ENCODE results near the gene GSTT4.
"Not testable (repeated sequence)": the region's sequence is repeated elsewhere in the genome, so short reads cannot be mapped to it uniquely, and the experiment has no call there.

Gene GSTT4

DNA sequence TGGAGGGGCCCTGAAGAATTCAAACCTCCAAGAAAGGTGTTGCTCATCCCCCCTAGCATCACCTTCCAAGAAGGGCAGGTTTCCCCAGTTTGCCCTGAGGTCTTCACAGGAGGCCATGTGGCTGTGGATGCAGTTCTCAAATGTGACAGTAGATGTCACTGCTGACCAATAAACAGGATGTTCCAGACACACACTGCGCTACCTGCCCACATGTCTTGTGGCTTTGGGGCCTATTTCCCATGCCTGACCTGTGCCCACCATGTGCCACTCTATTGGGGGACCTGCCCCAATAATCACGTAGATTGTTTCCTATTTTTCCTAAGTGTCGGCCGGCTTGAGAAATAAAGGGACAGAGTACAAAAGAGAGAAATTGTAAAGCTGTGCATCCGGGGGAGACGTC, 20.8 kb downstream of the GSTT4 start:
- peak; percentile 11 for DNase-seq

GRCh38 chr22:23980567-23980966, 24.7 kb downstream of the GSTT4 start:
- not testable (repeated sequence) for DNase-seq

- DNase-seq: not testable (repeated sequence)
Observed at GRCh38 chr22:23979557-23980240, 25.6 kb downstream of the GSTT4 start, which contains the start of gene GSTT2. GSTT2 (plus strand) TSS chr22:23980134.

- not testable (repeated sequence) for DNase-seq
Observed at GRCh38 chr22:23977304-23977703, 27.9 kb downstream of the GSTT4 start.

DNA sequence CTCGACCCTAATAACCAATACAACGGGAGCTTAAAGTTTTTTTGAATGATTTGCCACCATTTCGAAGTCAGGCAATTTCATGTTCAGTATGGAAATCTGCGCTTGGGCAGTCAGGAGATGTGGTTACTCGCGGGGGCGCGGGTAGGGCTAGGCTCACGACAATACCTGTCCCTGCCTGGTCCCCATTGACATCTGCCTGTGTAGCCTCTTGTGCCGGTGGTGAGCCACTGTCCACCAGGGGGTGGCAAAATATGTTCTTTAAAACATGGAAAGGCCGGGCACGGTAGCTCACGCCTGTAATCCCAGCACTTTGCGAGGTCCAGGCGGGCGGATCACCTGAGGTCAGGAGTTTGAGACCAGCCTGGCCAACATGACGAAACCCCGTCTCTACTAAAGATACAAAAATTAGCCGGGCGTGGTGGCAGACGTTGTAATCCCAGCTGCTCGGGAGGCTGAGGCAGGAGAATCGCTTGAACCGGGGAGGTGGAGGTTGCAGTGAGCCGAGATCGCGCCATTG, 30.4 kb downstream of the GSTT4 start:
- DNase-seq: not testable (repeated sequence)

DNA sequence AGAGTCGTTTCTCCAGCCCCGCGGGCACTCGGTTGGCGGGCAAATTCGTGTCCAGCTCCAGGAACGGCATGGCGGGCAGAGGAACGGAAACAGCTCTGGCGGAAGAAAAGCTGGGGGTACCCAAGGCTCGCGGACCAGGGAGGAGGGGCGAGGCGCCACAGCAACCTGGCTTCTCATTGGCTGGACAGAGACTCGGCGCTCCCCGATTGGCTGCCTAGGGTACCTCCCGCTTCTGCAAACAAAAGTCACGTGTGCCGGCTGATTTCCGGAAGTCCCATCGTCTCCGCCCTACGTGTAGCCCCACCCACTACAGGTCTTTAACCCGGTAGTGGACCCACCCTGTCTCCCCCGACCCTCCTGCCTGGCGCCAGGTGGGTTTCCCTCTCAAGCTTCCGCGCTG, 30.9 kb downstream of the GSTT4 start, which contains the start of gene DDT:
Gene DDT, minus strand, starts transcription at position 97 of the 400 bp plus-strand sequence. Its CDS starts 27 bp downstream, at position 70.
- DNase-seq: not testable (repeated sequence)

DNA sequence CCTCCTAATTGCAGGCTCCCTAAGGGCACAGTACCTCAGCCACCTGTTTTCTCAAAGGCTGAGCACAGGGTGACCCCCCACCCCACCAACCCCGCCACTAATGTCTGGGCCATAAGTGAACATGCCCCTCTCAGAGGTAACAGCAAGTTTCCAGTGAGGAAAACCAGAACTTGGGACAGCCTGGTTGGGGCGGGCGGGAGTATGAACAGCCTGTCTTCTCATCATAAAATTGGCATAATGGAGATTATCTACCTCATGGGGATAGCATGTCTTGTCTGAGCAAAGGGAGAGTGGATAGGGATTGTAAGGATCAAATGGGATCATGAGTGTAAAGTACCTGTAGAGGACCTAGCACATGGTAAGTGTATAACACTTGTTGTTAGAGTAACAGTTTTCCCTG, 33.3 kb downstream of the GSTT4 start:
- not testable (repeated sequence) for DNase-seq

- DNase-seq: no peak
Observed at GRCh38 chr22:23970816-23971486, 34.3 kb downstream of the GSTT4 start.

DNA sequence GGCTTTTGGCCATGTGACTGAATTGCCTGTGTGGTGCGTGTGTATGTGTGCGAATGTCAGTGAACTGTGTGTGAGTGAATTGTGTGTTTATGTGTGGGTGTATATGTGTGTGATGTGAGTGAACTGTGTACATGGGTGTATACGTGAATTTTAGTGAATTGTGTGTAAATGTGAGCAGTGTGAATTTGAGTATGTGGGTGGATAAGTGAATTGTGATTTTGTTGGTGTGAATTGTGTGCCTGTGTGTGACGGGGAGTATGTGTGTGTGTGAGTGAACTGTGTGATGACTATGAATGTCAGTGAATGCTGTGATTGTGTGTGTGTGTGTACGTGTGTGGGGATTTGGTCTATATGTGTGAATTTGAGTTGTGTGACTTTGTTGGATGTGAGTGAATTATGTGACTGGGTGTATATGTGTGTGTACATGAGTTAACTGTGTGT, 35.0 kb downstream of the GSTT4 start:
- DNase-seq: no peak

DNA sequence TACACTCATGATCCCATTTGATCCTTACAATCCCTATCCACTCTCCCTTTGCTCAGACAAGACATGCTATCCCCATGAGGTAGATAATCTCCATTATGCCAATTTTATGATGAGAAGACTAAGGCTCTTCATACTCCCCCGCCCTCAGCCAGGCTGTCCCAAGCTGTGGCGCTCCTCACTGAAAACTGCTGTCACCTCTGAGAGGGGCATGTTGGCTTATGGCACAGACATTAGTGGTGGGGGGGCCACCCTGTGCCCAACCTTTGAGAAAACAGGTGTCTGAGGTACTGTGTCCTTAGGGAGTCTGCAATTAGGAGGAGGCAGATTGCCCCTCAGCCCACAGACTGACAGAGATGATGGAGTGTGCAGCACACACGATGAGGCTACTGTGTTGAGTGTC, 36.2 kb downstream of the GSTT4 start:
- no peak for DNase-seq

DNA sequence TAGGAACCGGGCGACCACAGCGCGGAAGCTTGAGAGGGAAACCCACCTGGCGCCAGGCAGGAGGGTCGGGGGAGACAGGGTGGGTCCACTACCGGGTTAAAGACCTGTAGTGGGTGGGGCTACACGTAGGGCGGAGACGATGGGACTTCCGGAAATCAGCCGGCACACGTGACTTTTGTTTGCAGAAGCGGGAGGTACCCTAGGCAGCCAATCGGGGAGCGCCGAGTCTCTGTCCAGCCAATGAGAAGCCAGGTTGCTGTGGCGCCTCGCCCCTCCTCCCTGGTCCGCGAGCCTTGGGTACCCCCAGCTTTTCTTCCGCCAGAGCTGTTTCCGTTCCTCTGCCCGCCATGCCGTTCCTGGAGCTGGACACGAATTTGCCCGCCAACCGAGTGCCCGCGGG, 38.7 kb downstream of the GSTT4 start, which contains the start of gene DDTL:
Gene DDTL, plus strand, starts transcription at position 321 of the 400 bp plus-strand sequence. Its CDS starts 27 bp downstream, at position 348.
- not testable (repeated sequence) for DNase-seq

DNA sequence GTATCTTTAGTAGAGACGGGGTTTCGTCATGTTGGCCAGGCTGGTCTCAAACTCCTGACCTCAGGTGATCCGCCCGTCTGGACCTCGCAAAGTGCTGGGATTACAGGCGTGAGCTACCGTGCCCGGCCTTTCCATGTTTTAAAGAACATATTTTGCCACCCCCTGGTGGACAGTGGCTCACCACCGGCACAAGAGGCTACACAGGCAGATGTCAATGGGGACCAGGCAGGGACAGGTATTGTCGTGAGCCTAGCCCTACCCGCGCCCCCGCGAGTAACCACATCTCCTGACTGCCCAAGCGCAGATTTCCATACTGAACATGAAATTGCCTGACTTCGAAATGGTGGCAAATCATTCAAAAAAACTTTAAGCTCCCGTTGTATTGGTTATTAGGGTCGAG, 39.2 kb downstream of the GSTT4 start:
- DNase-seq: not testable (repeated sequence)

DNA sequence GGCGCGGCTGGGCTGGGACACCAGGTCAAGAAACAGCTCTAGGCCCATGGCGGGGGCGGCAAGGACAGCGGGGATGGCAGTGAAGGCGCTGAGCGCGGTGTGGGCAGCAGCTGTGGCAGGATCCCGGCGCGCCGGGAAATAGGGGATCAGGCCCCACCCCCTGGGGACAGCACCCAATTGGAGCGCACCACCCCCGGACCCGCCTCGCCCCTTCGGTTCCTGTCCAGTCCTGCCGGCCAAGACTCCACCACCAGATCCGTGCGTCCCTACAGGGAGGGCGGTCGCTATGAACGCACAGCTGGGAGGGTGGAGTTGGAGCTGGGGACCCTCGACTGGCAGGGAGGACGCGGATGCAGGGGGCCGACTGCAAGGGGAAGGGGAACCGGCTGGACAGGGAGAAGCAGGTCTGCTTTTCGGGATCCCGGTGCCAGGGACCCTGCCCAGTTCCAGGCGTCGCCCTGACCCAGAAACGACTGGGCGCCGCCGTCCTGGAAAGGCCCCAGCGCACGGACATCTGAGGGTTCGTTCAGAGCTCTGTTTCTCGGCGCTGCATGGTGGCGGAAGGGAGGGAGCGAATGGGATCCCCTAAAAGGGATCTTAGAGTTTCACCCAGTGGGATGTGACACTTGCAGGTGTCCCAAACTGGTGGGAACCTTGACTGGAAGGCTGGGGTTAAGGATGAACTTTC, 44.0 kb downstream of the GSTT4 start, which contains the start of gene GSTT2B:
Gene GSTT2B, minus strand, starts transcription at position 112 of the 688 bp plus-strand sequence. Its CDS starts 64 bp downstream, at position 48.
- DNase-seq: not testable (repeated sequence)

DNA sequence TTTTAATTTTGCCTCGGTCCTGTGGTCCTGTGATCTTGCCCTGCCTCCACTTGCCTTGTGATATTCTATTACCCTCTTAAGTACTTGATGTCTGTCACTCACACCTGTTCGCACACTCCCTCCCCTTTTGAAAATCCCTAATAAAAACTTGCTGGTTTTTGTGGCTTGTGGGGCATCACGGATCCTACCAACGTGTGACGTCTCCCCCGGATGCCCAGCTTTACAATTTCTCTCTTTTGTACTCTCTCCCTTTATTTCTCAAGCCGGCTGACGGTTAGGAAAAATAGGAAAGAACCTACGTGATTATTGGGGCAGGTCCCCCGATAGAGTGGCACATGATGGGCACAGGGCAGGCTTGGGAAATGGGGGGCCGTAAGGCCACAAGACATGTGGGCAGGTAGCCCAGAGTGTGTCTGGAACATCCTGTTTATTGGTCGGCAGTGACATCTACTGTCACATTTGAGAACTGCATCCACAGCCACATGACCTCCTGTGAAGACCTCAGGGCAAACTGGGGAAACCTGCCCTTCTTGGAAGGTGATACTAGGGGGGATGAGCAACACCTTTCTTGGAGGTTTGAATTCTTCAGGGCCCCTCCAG, 48.9 kb downstream of the GSTT4 start:
- peak; percentile 10 for DNase-seq

DNA sequence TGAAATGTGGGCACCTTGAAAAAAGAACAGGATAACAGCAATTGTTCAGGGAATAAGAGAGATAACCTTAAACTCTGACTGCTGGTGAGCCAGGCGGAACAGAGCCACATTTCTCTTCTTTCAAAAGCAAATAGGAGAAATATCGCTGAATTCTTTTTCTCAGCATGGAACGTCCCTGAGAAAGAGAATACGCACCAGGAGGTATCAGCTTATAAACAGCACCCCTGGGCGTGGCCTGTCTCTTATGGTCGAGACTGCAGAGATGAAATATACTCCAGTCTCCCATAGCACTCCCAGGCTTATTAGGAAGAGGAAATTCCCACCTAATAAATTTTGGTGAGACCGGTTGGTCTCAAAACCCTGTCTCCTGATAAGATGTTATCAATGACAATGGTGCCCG, 49.4 kb downstream of the GSTT4 start:
- DNase-seq: not testable (repeated sequence)

- DNase-seq: not testable (repeated sequence)
Observed at GRCh38 chr22:23954991-23955305, 50.3 kb downstream of the GSTT4 start.

GRCh38 chr22:23954193-23954990, 50.9 kb downstream of the GSTT4 start:
- not testable (repeated sequence) for DNase-seq

DNA sequence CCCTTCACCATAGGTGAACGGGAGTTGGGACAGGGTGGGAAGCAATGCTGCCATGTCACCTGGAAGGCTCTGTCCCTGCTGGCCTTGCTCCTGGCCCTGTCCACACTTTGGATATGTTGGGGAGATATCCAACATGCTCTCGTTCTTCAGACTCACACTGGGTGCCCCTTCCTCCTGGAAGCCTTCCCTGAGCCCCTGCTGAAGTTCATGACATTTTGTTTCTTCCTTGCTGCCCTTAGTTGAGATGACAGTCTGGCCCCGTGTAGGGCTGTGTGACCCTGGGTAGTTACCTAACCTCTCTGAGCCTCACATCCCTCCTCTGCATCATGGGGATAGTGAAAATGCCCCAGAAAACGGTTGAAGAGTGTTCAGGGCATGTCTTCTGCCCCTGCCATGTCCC, 51.8 kb downstream of the GSTT4 start:
- DNase-seq: not testable (repeated sequence)

- DNase-seq: not testable (repeated sequence)
Observed at GRCh38 chr22:23952794-23953405, 52.4 kb downstream of the GSTT4 start.

DNA sequence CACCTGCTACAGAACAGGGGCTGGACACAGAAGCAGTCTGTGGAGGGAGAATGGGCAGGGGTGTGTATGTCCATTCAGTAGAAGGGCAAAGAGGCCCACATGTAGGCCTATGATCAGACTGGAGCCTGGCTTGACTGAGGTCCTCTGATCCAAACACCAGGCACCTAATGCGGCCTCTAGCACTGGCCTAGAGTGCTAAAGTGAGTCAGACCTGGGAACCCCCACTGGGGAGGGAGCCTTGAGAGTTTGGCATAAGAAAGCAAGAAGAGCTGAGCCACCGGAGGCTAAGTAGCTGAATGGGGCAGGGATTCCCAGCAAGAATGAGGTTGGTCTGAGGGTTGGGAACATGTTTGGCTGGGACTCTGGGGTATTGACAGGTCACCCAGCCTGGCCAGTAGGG, 53.9 kb downstream of the GSTT4 start:
- DNase-seq: not testable (repeated sequence)

- DNase-seq: not testable (repeated sequence)
Observed at GRCh38 chr22:23949764-23950163, 55.5 kb downstream of the GSTT4 start.
